Adipose tissue (tissue), 3 donors: Measurements from ENCODE around the gene HSDL2. TPM values are rescaled to one million over a fixed set of nuclear protein-coding genes. Genes with fewer than 3 reads are reported as not detected.

Experiments used
- H3K27ac ChIP-seq: one replicate; pipeline ENCODE4 v1.5.1; 2013; ENCODE audit warnings: low read depth, low read length
- WGBS, 3 donors: extraction: QIAGEN DNeasy Blood & Tissue Kit; methylation state at CpG; one replicate each; pipeline ENCODE4 v1.1.7; 2013; 5-methylcytosine and 5-hydroxymethylcytosine counted together
- polyA plus RNA-seq, 3 donors: library from polyadenylated mRNA; stranded (reverse); fragments of 200-250 nt; gene quantifications; one replicate each; pipeline ENCODE4 v1.2.3, GENCODE V29; 2013
- donor health status: healthy with polysubstance abuse.
- donor health status: Bipolar disorder and iron deficiency.
- donor health status: healthy.

The HSDL2 gene
- polyA plus RNA-seq, 3 donors: 16.7 to 63.0 (median 40.2) TPM

DNA sequence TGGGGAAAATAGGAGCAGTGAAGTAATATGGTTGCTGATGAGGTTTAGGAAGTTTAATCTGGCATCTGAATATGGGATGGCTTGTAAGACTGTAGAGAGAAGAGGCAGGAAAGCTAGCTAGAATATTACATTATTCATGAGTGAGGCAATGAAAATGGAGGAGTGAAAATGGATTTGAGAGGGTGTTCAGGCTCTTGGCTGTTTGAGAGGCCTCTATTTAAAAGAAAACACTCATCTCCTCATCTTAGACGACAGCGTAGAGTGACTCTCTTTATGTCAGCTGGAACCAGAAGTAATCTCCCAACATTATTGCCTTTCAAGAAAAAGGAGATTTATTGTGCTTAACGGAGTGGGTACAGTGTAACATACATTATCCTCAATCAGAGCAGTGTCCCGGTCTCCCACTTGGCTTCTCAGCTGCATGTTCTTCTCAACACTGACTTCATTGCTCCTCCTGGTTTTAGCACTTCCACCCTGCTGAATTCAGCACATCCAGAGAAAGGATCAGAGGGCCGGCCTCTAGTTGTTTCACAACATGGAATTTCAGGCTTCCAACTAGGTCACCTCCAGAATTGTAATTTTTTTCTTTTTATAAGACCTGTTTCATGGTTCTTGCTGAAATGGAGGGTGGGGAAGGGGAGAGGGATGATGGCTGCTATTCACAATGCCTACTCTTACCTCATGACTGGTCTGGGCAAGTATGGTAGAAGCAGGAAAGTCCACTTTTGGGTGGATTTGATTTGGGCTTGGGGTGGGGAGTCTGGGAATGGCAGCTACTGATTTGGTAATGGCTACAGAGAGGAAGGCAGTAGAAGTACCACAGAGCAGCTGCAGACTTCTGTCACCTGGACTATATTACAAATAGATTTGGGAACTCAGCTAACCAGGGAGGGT lies 53.8 kb downstream of the HSDL2 start:
- WGBS, 3 donors: 75 to 90% (median 83%) methylated on average over 5 of the region's 5 CpGs
- H3K27ac ChIP-seq: no peak overlapping the region

DNA sequence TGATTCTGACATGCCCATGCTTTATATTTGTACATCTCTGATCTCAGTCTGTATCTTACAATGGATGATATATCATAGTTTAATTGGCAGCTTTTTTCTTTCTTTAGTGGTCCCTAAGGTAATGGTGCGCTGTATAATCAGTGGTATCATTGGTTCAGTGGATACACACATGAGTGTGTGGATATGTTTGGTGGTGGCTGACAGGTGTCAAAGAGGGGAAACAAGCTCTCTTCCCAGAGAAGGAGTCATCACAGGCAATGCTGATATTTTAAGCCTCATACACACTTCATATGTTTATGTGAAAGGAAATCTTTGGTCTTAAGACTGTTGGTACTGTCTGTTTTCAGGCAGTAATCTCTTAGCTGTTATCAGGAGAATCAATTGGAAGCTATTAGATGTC lies 54.6 kb downstream of the HSDL2 start:
- H3K27ac ChIP-seq: no peak overlapping the region
- 100% methylated on average over 1 of the region's 1 CpG for WGBS, 3 donors

DNA sequence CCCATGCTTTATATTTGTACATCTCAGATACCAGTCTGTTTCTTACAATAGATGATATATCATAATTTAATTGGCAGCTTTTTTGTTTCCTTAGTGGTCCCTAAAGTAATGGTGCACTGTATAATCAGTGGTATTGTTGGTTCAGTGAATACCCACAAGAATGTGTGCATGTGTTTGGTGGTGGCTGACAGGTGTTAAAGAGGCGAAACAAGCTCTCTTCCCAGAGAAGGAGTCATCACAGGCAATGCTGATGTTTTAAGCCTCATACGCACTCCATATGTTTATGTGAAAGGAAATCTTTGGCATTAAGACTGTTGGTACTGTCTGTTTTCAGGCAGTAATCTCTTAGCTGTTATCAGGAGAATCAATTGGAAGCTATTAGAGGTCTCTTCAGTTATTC lies 57.5 kb downstream of the HSDL2 start:
- WGBS, 3 donors: 97 to 100% (median 100%) methylated on average over 2 of the region's 2 CpGs
- no peak overlapping the region for H3K27ac ChIP-seq

DNA sequence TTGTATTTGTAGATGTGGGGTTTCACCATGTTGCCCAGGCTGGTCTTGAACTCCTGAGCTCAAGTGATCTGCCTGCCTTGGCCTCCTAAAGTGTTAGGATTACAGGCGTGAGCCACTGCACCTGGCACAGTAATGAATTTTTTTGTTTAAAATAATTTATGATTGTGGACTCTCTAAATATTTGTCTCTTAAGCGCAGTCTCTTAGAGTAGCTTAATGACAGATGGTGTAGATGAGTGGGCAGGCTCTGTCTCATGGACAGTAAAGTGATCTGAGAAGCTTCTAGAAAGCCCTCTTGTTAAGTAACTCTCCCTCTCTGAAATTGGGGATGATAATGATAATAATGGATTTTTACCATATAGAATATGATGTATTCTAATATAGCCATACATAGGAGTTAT lies 59.3 kb downstream of the HSDL2 start:
- 80 to 98% (median 96%) methylated on average over 2 of the region's 2 CpGs for WGBS, 3 donors
- H3K27ac ChIP-seq: no peak overlapping the region

DNA sequence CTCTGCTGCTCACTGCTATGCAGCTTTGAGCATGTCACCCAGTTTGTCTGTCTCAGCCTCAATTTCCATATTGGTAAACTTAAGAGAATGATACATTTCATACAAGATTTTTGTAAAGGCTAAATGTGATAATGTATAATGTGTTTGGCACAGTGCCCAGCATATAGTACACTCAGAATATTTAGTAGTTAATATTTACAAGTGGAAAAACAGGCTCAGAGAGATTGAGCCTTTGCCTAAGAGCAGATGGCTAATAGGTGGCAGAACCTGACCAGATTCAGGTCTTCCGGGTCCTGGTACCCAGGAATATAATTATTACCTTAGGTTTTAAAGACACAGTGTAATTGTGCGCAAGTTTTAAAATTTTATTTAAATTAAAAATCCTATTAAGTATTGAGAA lies 59.9 kb downstream of the HSDL2 start:
- 55 to 98% (median 93%) methylated on average over 2 of the region's 2 CpGs for WGBS, 3 donors
- no peak overlapping the region for H3K27ac ChIP-seq

DNA sequence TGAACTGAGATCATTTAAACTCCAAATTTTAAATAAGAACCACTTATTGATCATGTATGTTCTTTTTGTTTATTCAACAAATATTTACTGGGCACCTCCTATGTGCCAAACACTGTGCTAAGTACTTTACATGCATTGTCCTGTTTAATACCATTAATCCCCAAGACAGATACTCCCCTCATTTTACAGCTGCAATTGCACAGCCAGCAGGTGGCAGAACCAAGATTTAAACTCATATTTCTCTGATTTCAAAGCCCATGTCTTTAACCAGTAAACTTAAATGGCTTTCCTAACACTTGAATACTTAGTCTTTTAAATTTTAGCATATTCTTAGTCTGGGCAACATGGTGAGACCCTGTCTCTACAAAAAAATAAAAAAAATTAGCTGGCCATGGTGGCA lies 63.3 kb downstream of the HSDL2 start:
- H3K27ac ChIP-seq: no peak overlapping the region

DNA sequence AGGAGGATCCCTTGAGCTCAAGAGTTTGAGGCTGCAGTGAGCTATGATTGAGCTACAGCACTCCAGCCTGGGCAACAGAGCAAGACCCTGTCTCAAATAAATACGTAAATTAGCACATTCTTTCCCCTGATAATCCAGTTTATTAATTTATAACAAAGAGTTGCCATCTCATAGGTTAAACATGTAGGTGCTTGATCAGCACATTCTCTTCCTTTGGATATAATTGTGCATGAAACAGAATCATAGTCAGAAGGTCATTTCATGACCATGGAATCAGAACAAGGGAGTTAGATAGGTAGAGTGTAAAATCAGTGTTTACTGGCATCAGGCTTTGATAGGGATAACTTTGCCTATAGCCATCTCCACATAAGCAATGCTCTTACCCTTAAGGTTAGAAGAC lies 63.7 kb downstream of the HSDL2 start:
- 89 to 92% (median 91%) methylated on average over 1 of the region's 1 CpG for WGBS, 3 donors
- H3K27ac ChIP-seq: no peak overlapping the region

DNA sequence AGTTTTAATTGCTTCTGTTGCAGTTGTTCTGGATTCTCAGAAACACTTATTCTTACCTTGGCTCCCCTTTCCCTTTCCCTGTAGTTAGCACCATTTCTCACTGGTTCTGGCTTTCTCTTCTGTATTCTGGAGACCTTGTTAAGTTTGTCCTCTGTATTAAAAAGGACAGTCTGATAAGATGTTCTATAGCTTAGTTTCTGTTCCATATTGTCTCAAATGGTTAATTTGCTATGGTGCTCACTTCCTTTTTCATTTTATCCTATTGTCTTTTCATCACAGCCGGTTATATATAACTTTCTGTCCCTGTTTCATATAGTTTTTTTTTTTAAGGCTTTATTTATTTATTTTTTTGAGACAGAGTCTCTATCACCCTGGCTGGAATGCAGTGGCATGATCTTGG lies 65.3 kb downstream of the HSDL2 start:
- WGBS, 3 donors: 34 to 83% (median 43%) methylated on average over 1 of the region's 1 CpG
- H3K27ac ChIP-seq: no peak overlapping the region

DNA sequence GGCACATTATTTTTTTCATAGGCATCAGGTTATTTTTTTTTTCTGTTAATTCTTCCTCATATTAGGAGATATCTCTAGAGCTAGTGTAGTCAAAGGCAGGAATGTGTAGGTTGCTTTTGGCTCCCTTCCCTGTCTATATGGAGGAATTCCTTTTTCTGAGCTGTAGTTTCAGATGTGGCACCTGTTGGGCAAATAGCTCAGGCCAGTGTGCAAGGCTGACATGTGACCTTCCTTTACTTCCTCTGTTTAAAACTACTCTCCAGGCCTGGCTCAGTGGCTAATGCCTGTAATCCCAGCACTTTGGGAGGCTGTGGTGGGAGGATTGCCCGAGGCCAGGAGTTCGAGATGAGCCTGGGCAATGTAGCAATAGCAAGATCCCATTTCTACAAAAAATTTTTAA lies 66.2 kb downstream of the HSDL2 start:
- 79 to 95% (median 95%) methylated on average over 2 of the region's 2 CpGs for WGBS, 3 donors
- no peak overlapping the region for H3K27ac ChIP-seq

DNA sequence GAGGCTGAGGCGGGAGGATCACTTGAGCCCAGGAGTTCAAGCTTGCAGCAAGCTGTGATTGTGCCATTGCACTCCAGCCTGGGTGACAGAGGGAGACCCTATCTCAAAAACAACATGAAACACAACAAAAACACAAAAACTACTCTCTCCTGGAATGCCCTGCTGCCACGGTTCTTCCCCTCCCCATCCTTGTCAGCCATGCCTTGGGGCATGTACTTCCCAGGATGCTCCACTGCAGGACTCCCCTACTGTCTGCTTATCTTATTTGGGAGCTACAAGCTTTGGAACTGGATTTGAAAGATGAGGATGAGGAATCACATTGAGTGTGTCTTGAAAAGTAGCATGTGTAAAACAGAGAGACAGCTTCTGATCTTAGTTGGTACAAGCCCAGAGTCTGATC lies 66.6 kb downstream of the HSDL2 start:
- no peak overlapping the region for H3K27ac ChIP-seq
- 87 to 93% (median 88%) methylated on average over 2 of the region's 2 CpGs for WGBS, 3 donors

DNA sequence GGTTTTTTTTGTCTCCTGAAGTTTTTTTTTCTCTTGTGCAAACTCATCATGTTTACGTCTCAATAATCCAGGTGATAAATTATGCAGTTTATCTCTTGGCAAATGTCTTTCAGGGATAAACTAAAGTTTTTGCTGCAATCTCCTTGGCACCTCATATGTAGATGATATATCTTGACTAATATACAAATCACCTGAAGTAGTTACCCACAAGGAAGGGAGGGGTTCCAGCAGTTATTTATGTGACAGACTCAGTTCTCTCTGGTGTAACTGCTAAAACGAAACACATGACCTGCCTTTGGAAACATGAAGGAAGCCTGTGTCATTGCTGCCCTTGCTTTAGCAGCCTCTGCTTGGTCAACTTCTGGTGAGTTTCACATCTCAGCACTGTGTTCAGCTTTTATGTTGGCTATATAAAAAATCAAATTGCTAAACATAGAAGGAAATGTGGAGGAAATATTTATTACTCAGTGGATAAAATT lies 67.4 kb downstream of the HSDL2 start:
- H3K27ac ChIP-seq: no peak overlapping the region
- 23 to 40% (median 37%) methylated on average over 2 of the region's 2 CpGs for WGBS, 3 donors

DNA sequence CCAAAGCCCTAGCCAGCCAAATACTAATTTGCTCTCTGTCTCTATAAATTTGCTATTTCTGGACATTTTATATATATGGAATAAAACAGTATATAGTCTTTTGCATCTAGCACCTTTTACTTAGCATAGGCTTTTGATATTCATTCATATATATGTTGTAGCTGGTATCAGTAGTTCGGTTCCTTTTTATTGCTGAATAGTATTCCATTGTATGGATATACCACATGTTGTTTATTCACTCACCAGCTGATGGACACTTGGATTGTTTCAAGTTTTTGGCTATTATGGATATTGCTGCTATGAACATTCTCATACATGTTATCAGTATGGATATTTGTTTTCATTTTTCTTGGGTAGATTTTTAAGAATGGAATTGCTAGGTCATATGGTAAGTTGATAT lies 82.9 kb downstream of the HSDL2 start:
- H3K27ac ChIP-seq: no peak overlapping the region
- 96 to 100% (median 100%) methylated on average over 1 of the region's 1 CpG for WGBS, 3 donors

DNA sequence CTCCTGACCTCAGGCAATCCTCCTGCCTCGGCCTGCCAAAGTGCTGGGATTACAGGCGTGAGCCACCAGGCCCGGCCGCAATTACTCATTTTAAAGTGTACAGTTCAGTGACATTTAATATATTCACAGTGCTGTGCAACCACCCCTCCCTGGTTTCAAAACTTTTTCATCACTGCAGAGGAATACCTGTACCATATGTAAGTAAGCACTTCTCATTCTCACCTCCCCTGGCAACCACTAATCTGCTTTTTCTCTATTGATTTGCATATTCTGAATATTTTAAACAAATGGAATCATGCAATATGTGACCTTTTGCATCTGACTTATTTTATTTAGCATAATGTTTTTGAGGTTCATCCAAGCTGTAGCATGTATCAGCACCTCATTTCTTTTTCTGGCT lies 85.4 kb downstream of the HSDL2 start:
- H3K27ac ChIP-seq: no peak overlapping the region
- 92 to 98% (median 97%) methylated on average over 4 of the region's 4 CpGs for WGBS, 3 donors

DNA sequence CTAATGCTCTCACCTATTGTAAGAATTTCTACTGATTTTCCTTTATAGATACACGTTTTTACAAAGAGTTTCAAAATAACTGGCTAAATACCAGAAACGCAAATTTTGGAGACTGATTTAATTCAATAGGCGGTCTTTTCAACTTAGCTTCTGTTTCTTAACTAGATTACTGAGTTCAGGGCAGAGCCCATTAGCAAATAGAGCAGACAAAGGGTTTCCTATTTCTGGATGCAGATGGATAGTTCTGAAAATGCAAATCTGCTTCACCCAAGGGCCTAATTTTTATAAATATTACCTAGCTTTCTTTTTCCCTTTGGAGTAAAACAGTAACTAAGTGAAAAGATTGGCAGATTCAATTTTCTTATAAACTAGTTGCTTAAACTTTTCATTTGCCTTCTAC lies 93.1 kb downstream of the HSDL2 start:
- WGBS, 3 donors: 86 to 88% (median 88%) methylated on average over 3 of the region's 3 CpGs
- no peak overlapping the region for H3K27ac ChIP-seq

DNA sequence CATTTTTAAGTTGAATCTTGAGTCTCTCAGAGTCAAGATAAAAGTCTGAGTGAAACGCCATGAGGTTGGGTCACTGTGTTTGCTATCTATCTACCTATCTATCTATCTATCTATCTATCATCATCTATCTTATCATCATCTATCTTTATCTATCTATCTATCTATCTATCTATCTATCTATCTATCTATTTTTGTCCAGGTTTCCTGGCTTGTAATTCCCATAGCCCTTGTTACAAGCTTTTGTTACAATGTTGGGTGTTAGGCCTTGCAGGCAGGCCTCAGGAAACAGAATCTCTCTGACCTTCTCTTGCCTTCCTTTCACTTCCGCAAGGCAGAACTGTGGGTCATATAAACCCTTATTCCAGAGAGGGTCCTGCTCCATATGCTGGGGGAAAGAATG lies 94.1 kb downstream of the HSDL2 start:
- no peak overlapping the region for H3K27ac ChIP-seq
- 98 to 100% (median 99%) methylated on average over 2 of the region's 2 CpGs for WGBS, 3 donors

DNA sequence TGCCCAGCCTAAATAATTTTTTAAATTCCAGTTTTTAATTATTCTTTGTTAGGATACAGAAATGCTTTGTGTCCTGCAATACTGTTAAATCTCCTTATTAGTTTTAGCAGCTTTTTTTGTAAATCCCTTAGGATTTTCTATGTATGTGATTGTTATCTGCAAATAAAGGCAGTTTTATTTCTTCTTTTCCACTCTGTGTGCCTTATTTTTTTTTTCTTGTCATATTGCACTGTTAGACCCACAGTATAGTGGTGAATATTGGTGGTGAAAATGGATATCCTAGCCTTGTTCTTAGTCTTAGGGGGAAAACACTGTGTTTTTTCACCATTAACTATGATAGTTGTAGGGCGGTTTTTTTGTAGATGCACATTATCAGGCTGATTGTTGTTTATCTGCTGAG lies 95.4 kb downstream of the HSDL2 start:
- H3K27ac ChIP-seq: no peak overlapping the region
- 96 to 98% (median 97%) methylated on average over 1 of the region's 1 CpG for WGBS, 3 donors

DNA sequence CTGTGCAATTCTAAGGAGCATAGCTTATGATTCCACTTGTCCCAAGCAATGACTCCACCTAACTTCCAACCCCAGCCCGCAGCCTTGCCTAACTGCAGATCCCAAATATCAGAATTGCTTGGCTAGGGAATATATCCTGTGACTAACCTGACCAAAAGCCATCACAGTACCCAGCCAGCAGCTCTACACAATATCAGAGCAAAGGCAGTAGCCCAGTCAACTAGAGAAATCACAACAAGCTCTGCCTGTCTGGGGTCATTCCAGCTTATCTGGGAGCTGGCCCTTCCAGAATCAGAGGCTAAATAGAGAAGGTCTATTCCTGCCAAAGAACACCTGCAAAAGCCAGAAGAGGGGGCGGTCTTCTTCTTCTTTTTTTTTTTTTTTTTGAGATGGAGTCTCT lies 97.4 kb downstream of the HSDL2 start:
- H3K27ac ChIP-seq: no peak overlapping the region
- WGBS, 3 donors: 91 to 98% (median 96%) methylated on average over 2 of the region's 2 CpGs

DNA sequence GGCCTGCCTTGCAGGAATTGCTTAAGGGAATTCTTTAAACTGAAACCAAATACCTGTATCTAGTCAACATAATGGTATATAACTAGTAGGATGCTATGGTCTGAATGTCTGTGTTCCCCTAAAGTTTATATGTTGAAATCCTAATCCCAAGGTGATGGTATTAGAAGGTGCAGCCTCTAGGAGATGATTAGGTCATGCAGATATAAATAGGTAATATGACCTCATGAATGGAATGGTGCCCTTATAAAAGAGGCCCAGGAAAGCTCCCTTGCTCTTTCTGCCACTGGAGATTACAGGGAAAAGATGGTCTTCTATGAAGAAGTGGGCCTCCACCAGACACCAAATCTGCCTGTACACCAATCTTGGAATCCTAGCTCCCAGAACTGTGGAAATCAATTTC lies 99.3 kb downstream of the HSDL2 start:
- no peak overlapping the region for H3K27ac ChIP-seq

DNA sequence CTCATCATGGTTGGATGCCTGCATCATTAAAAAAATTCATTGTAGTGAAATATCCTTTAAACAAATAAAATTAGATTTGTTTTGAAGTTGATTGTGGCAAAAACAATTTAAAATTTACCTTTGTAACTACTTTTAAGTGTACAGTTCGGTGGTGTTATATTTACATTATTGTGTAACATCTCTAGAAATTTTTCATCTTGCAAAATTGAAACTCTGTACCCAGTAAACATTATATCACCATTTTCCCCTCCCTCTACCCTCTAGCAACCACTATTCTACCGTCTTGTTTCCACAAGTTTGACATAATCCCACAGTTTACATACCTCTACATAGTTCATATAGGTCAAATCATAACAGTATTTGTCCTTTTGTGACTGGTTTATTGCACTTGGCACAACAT lies 104.7 kb downstream of the HSDL2 start:
- H3K27ac ChIP-seq: no peak overlapping the region
- 68 to 86% (median 72%) methylated on average over 2 of the region's 2 CpGs for WGBS, 3 donors

DNA sequence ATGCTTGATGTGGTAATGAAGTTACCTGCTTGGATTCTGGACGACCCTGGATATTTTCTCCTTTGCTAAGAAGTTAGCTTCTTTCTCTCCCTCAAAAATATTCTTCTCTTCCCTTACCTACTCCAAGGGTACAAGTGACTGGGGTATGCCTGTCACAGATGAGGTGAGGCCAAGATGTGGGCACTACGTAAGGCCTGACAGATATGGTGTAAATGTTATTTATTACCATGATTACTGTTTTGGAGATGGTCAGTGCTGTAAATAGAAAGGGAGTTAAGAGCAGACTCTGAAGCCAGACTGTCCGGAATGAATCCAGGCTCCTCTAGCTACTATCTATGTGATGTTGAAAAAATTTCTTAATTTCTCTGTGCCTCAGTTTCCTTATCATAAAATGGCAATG lies 105.7 kb downstream of the HSDL2 start:
- WGBS, 3 donors: 82 to 88% (median 85%) methylated on average over 3 of the region's 3 CpGs
- H3K27ac ChIP-seq: no peak overlapping the region
